SU-DHL-6 (cell line): Measurements from ENCODE around the gene NDUFS8.
A peak's percentile ranks its signal among the peaks of the same experiment; 100 is the strongest.

Source experiments
- H2AFZ ChIP-seq: fragments of 200-600 bp; sonication (generic); 2 replicates; pipeline ENCODE4 v1.6.1; 2014; ENCODE audit warnings: low read depth, mild to moderate bottlenecking, moderate library complexity, mixed read lengths, antibody characterized with exemption, low read length; ENCODE audit not compliant: severe bottlenecking
- H3F3A ChIP-seq: fragments of 200-600 bp; shearing (Covaris generic); 2 replicates; pipeline ENCODE4 v1.6.0; 2016; ENCODE audit warnings: antibody characterized with exemption, mild to moderate bottlenecking; ENCODE audit not compliant: insufficient read depth
- H3K27ac ChIP-seq: fragments of 200-600 bp; sonication (generic); 2 replicates; pipeline ENCODE4 v1.5.1; 2016; ENCODE audit warnings: low read depth, mild to moderate bottlenecking, low read length, moderate library complexity, mixed read lengths
- H3K27me3 ChIP-seq: fragments of 200-600 bp; sonication (generic), shearing (Covaris generic); 2 replicates; pipeline ENCODE4 v1.6.0; 2014; ENCODE audit warnings: mild to moderate bottlenecking, low read length
- H3K36me3 ChIP-seq: fragments of 200-600 bp; sonication (generic); 2 replicates; pipeline ENCODE4 v1.6.1; 2014; ENCODE audit warnings: mild to moderate bottlenecking, low read length, mixed read lengths
- H3K4me2 ChIP-seq: fragments of 300-600, 200-600 bp; shearing (Covaris generic), sonication (generic); 2 replicates; pipeline ENCODE4 v1.6.0; 2014; ENCODE audit warnings: low read length, low read depth, mild to moderate bottlenecking; ENCODE audit not compliant: poor library complexity, severe bottlenecking
- H3K4me3 ChIP-seq: fragments of 200-600 bp; sonication (generic); 2 replicates; pipeline ENCODE4 v1.5.1; 2014; ENCODE audit warnings: antibody characterized with exemption, low read length, mild to moderate bottlenecking, mixed read lengths; ENCODE audit not compliant: insufficient read depth, poor library complexity, severe bottlenecking
- H3K79me2 ChIP-seq: fragments of 200-600 bp; sonication (generic); 2 replicates; pipeline ENCODE4 v1.6.1; 2014; ENCODE audit warnings: mild to moderate bottlenecking, low read length, moderate library complexity; ENCODE audit not compliant: insufficient read depth
- H3K9ac ChIP-seq: fragments of 200-600 bp; sonication (generic); 2 replicates; pipeline ENCODE4 v1.7.0; 2014; ENCODE audit warnings: mild to moderate bottlenecking, low read length
- H3K9me2 ChIP-seq: fragments of 200-600 bp; sonication (generic); replicated peaks from 2 replicates; pipeline ENCODE4 v1.6.1; 2014; ENCODE audit warnings: low read length; ENCODE audit not compliant: insufficient read depth
- H3K9me3 ChIP-seq: fragments of 200-600 bp; sonication (generic); 2 replicates; pipeline ENCODE4 v1.6.1; 2014; ENCODE audit warnings: low read length, mixed read lengths; ENCODE audit not compliant: insufficient read depth
- H4K20me1 ChIP-seq: fragments of 200-600 bp; sonication (generic); 2 replicates; pipeline ENCODE4 v1.6.1; 2014; ENCODE audit warnings: low read depth, mild to moderate bottlenecking, antibody characterized with exemption, low read length, moderate library complexity, mixed read lengths
- EZH2phosphoT487 ChIP-seq: fragments of 200-600 bp; sonication (generic), shearing (Covaris generic); conservative IDR thresholded peaks from 2 replicates; pipeline ENCODE4 v1.6.1; 2018; ENCODE audit warnings: mild to moderate bottlenecking, antibody characterized with exemption, low read length, moderate library complexity, mixed read lengths
- TF ChIP-seq, protein P1 (sequence below): fragments of 200-600 bp; sonication (generic); IDR thresholded peaks from one replicate; pipeline ENCODE4 v1.5.1; 2017; ENCODE audit warnings: antibody characterized with exemption, mild to moderate bottlenecking, low read length, moderate library complexity; ENCODE audit not compliant: insufficient read depth, poor library complexity, severe bottlenecking

NDUFS8 gene

DNA sequence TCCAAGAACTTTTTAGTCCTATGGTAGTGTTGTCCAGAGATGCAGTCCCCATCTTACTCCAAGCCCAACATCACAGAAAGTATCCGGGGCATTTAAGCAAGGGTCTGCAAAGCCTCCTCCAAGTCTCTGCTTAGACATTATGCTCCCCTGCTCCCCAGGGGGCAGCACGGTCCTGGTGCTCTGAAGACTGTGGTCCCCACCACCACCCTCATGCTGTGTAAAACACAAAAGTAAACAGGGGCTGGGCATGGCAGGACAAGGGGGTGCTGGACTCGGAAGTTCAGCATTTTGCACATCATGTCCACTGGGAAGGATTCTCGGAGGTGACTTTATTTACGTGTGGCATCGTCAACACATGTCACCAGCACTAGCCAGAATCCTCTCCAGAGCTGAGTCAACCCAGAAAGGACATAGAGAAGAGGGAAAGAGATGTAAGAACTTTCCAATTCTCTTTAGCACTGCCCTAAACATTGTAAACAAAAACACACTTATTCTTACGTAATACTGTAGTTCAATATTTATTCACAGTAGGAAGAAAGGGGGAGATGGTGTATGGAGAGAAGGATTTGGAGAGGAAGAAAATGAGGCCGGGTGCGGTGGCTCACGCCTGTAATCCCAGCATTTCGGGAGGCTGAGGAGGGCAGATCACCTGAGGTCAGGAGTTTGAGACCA lies 46.0 kb downstream of the NDUFS8 start:
- Histone ChIP-seq H3K9me2 (no peaks in the 10 kb centered on the region), H3K9me3 (no peaks in the 10 kb centered on the region), H3K4me3 (no peak overlapping the region), H3K36me3 (no peaks in the 10 kb centered on the region), H3K9ac (no peak overlapping the region), H2AFZ (no peak overlapping the region), H4K20me1 (no peaks in the 10 kb centered on the region), H3K27ac (no peak overlapping the region), H3K4me2 (no peak overlapping the region), H3K27me3 (no peaks in the 10 kb centered on the region), H3K79me2 (no peaks in the 10 kb centered on the region), H3F3A (no peaks in the 10 kb centered on the region)
- TF ChIP-seq, protein P1, sequence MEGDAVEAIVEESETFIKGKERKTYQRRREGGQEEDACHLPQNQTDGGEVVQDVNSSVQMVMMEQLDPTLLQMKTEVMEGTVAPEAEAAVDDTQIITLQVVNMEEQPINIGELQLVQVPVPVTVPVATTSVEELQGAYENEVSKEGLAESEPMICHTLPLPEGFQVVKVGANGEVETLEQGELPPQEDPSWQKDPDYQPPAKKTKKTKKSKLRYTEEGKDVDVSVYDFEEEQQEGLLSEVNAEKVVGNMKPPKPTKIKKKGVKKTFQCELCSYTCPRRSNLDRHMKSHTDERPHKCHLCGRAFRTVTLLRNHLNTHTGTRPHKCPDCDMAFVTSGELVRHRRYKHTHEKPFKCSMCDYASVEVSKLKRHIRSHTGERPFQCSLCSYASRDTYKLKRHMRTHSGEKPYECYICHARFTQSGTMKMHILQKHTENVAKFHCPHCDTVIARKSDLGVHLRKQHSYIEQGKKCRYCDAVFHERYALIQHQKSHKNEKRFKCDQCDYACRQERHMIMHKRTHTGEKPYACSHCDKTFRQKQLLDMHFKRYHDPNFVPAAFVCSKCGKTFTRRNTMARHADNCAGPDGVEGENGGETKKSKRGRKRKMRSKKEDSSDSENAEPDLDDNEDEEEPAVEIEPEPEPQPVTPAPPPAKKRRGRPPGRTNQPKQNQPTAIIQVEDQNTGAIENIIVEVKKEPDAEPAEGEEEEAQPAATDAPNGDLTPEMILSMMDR, result peak; percentile 17
- TF ChIP-seq EZH2phosphoT487, result no peak

DNA sequence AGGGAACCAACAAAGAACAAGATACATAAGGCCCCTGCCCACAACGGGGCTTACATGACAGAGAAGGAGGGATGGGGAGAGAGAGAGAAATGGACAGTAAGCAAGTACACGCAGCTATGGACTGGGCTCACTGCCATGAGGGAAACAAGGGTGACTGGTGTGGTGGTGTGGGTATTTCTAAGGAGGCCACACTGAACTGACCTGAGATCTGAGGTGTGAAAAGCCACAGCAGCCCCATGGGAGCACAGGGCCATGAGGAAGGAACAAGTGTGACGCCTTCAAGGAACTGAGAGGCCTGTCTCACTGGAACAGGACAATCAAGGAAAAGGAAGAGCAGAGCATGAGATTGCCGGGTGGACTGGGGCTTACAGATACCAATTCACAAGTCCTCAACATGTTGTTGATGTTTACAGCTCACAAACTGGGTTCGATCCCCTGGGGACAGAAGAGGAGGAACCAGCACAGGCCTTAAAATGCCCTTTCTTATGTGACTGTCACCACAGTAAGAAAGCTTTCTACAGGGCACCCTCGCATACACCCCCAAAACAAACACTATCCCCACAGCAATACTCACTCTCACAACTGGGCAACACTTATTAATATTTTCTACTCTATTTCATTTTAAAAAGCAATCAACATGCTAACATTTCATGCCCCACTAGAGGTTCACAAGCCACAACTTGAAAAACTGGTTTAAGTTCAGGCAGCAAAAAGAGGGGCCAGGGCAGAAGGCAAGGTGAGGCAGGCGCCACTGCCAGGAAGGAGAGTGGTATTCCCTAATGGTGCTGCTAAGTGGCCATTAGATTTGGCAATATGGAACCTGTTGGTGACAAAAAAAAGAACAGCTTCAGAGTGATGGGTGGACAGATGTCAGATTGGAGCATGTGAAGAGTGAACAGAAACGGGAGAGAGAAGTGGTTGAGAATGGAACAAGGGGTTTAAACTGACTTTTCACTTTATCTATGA lies 47.4 kb downstream of the NDUFS8 start:
- no peaks in the 10 kb centered on the region for H3K36me3 ChIP-seq
- H3K9me3 ChIP-seq, result no peaks in the 10 kb centered on the region
- no peak overlapping the region for H3K4me2 ChIP-seq
- H3F3A ChIP-seq, result no peaks in the 10 kb centered on the region
- H3K27me3 ChIP-seq, result no peaks in the 10 kb centered on the region
- no peak overlapping the region for H3K9ac ChIP-seq
- H3K9me2 ChIP-seq, result no peaks in the 10 kb centered on the region
- TF ChIP-seq, protein P1, result no peak
- TF ChIP-seq EZH2phosphoT487, result no peak
- no peak overlapping the region for H3K4me3 ChIP-seq
- no peaks in the 10 kb centered on the region for H3K79me2 ChIP-seq
- no peaks in the 10 kb centered on the region for H4K20me1 ChIP-seq
- no peak overlapping the region for H3K27ac ChIP-seq
- no peak overlapping the region for H2AFZ ChIP-seq

DNA sequence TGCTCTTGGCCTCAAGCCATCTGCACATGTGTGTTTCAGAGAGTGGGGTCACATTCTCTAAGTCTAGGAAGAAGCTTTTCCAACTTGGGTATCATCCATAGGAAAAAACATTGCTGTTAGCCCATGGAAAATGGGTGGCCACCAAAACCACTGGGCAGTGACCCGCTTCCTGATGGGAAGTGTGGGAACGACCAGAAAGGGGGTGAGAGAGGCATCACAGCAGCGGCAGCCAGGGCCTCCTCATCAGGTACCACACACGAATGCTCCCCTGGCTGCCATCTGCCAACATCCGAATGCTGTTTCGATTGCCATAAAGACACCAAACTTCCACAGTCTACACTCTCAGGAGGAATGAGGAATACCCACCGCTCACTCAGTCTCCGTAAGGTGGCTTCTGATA lies 50.4 kb downstream of the NDUFS8 start:
- Histone ChIP-seq H3F3A (no peaks in the 10 kb centered on the region), H2AFZ (no peak overlapping the region), H3K9me2 (no peaks in the 10 kb centered on the region), H3K9ac (no peak overlapping the region), H3K36me3 (no peaks in the 10 kb centered on the region), H3K27ac (no peak overlapping the region), H3K4me2 (no peak overlapping the region), H3K4me3 (no peak overlapping the region), H3K27me3 (no peaks in the 10 kb centered on the region), H3K9me3 (no peaks in the 10 kb centered on the region), H3K79me2 (no peaks in the 10 kb centered on the region), H4K20me1 (no peaks in the 10 kb centered on the region)
- TF ChIP-seq, protein P1, result no peak
- TF ChIP-seq EZH2phosphoT487, result no peak
